Right lung (tissue), 10 donors: Measurements from ENCODE around the gene NPIPB13. TPM values are rescaled to one million over a fixed set of nuclear protein-coding genes. Genes with fewer than 3 reads are reported as not detected.
"Not testable (repeated sequence)": the region's sequence is repeated elsewhere in the genome, so short reads cannot be mapped to it uniquely, and the experiment has no call there.

Source experiments
- DNase-seq, 2 donors: peaks; one replicate each; pipeline ENCODE4 v3.0.0-alpha.2; 2013
- long read RNA-seq, 8 donors: transcript quantifications; one replicate each; lab custom pipeline, GENCODE V29; 2026
- polyA plus RNA-seq, 5 donors: library from polyadenylated mRNA; unstranded; fragments of 120-200 nt; gene quantifications; one replicate each; pipeline versions ENCODE4 v1.2.1 to v1.2.3, GENCODE V29; 2013; ENCODE audit warnings: inconsistent platforms in 1 of 5, low replicate concordance in 1 of 5; ENCODE audit not compliant: insufficient read length in 5 of 5, insufficient read depth in 1 of 5

Gene NPIPB13
- 10 to 100 TPM; 13.8 to 29.2 (median 21.1) TPM for polyA plus RNA-seq
- long read RNA-seq, donor 1, result 0 reads
- long read RNA-seq, donor 2, result 0 reads
- long read RNA-seq, donor 3, result 0 reads
- long read RNA-seq, donor 4, partial matches to known transcripts, result 14 of 14 reads
- long read RNA-seq, donor 4, other reads (novel, unspliced or antisense), result 0 of 14 reads
- long read RNA-seq, donor 5, partial matches to known transcripts, result 6 of 6 reads
- long read RNA-seq, donor 5, other reads (novel, unspliced or antisense), result 0 of 6 reads
- long read RNA-seq, donor 6, result 0 reads
- long read RNA-seq, donor 7, result 0 reads
- long read RNA-seq, donor 8, result 0 reads

- not testable (repeated sequence) for DNase-seq
Measured at GRCh38 chr16:30248379-30248778, at the start of gene NPIPB13. Gene NPIPB13 (minus strand): TSS chr16:30248479. CDS start chr16:30245573, 2,906 bp downstream.

- not testable (repeated sequence) for DNase-seq
Measured at GRCh38 chr16:30282357-30282756, 34.1 kb upstream of the NPIPB13 start.

GRCh38 chr16:30278523-30278922 lies 30.2 kb upstream of the NPIPB13 start:
- not testable (repeated sequence) for DNase-seq

- DNase-seq, result not testable (repeated sequence)
Measured at GRCh38 chr16:30217082-30217481, 31.2 kb downstream of the NPIPB13 start.

GRCh38 chr16:30211414-30211813 lies 36.9 kb downstream of the NPIPB13 start:
- not testable (repeated sequence) for DNase-seq

GRCh38 chr16:30209032-30209431 lies 39.2 kb downstream of the NPIPB13 start:
- DNase-seq, result not testable (repeated sequence)

- DNase-seq, result not testable (repeated sequence)
Measured at GRCh38 chr16:30207063-30207704, 41.1 kb downstream of the NPIPB13 start.

GRCh38 chr16:30206252-30206651 lies 42.0 kb downstream of the NPIPB13 start:
- not testable (repeated sequence) for DNase-seq

GRCh38 chr16:30205541-30206236 lies 42.6 kb downstream of the NPIPB13 start:
- not testable (repeated sequence) for DNase-seq

- DNase-seq, result not testable (repeated sequence)
Measured at GRCh38 chr16:30199608-30200343, 48.5 kb downstream of the NPIPB13 start.

- not testable (repeated sequence) for DNase-seq
Measured at GRCh38 chr16:30199049-30199448, 49.2 kb downstream of the NPIPB13 start, which contains the start of gene SULT1A3. Gene SULT1A3 (plus strand): TSS chr16:30199255. CDS start chr16:30200729, 1,474 bp downstream.

Other genes starting within 250 kb of the NPIPB13 start
- 1 to 10 TPM; 1.4 to 5.3 (median 3.8) TPM for gene DOC2A, start 237.5 kb downstream of the NPIPB13 start, polyA plus RNA-seq
- not detected for gene C16orf92, start 225.3 kb downstream of the NPIPB13 start, polyA plus RNA-seq
- under 1 TPM; 0.66 to 0.97 (median 0.79) TPM for gene TLCD3B, start 217.2 kb downstream of the NPIPB13 start, polyA plus RNA-seq
- 100 to 1,000 TPM; 251 to 539 (median 362) TPM for gene ALDOA, start 182.7 kb downstream of the NPIPB13 start, polyA plus RNA-seq
- gene PPP4C, start 172.5 kb downstream of the NPIPB13 start, polyA plus RNA-seq, result 10 to 100 TPM; 60.9 to 90.8 (median 68.7) TPM
- 1 to 10 TPM in 4 of 5 donors, under 1 TPM in 1; 0.85 to 2.0 (median 1.3) TPM for gene TBX6, start 156.6 kb downstream of the NPIPB13 start, polyA plus RNA-seq
- gene YPEL3, start 152.3 kb downstream of the NPIPB13 start, polyA plus RNA-seq, result 10 to 100 TPM; 49.0 to 73.2 (median 55.0) TPM
- 10 to 100 TPM; 11.0 to 18.4 (median 15.6) TPM for gene GDPD3, start 134.9 kb downstream of the NPIPB13 start, polyA plus RNA-seq
- 100 to 1,000 TPM in 4 of 5 donors, 10 to 100 TPM in 1; 98.2 to 120 (median 114) TPM for gene MAPK3, start 125.3 kb downstream of the NPIPB13 start, polyA plus RNA-seq
- 10 to 100 TPM; 14.0 to 27.0 (median 17.9) TPM for gene CORO1A, start 64.9 kb downstream of the NPIPB13 start, polyA plus RNA-seq
- 10 to 100 TPM; 13.1 to 37.9 (median 20.1) TPM for gene BOLA2B, start 54.8 kb downstream of the NPIPB13 start, polyA plus RNA-seq
- gene SLX1A, start 54.6 kb downstream of the NPIPB13 start, polyA plus RNA-seq, result 10 to 100 TPM; 12.7 to 28.5 (median 21.3) TPM
- 10 to 100 TPM in 4 of 5 donors, 1 to 10 TPM in 1; 7.7 to 14.7 (median 10.4) TPM for gene SULT1A3, start 49.2 kb downstream of the NPIPB13 start, polyA plus RNA-seq
- 10 to 100 TPM; 45.3 to 56.7 (median 49.8) TPM for gene CD2BP2, start 106.8 kb upstream of the NPIPB13 start, polyA plus RNA-seq
- 10 to 100 TPM; 23.9 to 43.1 (median 32.6) TPM for gene TBC1D10B, start 122.0 kb upstream of the NPIPB13 start, polyA plus RNA-seq
- 100 to 1,000 TPM in 1 of 5 donors, 1 to 10 TPM in 2, under 1 TPM in 1, not detected in 1; 0.24 to 353 (median 6.6) TPM for gene MYL11, start 126.3 kb upstream of the NPIPB13 start, polyA plus RNA-seq
- gene SEPTIN1, start 134.1 kb upstream of the NPIPB13 start, polyA plus RNA-seq, result 1 to 10 TPM; 2.0 to 4.0 (median 2.7) TPM
- 10 to 100 TPM in 1 of 5 donors, 1 to 10 TPM in 4; 6.4 to 10.7 (median 7.8) TPM for gene ZNF48, start 146.9 kb upstream of the NPIPB13 start, polyA plus RNA-seq
- 1 to 10 TPM; 4.2 to 9.7 (median 4.9) TPM for gene ZNF771, start 159.1 kb upstream of the NPIPB13 start, polyA plus RNA-seq
- 10 to 100 TPM; 27.0 to 53.7 (median 37.8) TPM for gene DCTPP1, start 181.6 kb upstream of the NPIPB13 start, polyA plus RNA-seq
- 10 to 100 TPM; 30.6 to 34.1 (median 32.7) TPM for gene SEPHS2, start 197.4 kb upstream of the NPIPB13 start, polyA plus RNA-seq
- gene ITGAL, start 224.3 kb upstream of the NPIPB13 start, polyA plus RNA-seq, result 1 to 10 TPM; 3.5 to 6.6 (median 4.5) TPM